ENCODE data around the gene RBBP8.

DNA sequence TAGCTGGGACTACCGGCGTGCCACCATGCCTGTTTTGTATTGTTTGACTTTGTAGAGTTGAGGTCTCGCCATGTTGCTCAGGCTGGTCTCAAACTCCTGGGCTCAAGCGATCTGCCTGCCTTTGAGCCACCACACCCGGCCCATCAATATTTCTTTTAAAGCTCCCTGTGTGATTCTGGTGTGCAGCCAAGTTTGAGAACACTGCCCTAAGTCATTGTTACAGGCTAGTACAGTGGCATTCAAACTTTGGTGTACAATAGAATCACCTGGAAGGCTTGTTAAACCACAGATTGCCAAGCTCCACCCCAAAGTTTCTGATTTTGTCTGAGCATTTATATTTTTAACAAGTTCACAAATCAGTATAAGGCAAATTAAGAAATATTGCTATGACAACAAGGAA, 99.9 kb downstream of the RBBP8 start:
- TF ChIP-seq EZH2phosphoT487 (IDR thresholded peaks at IDR 0.05; ENCODE audit: insufficient read depth, low read depth) (no peak), EZH2 (IDR thresholded peaks at IDR 0.05; ENCODE audit: insufficient read depth, poor library complexity, severe bottlenecking) (no peak)

Data from GM23248 (cell line).